GM23338 (cell line): ENCODE results near the gene C16orf90.

ENCODE experiments used
- CREB1 ChIP-seq: fragments of 250-450 bp; sonication (Bioruptor Pico); IDR thresholded peaks from 2 replicates; pipeline ENCODE4 v1.5.0; 2020; ENCODE audit warnings: low read depth, mild to moderate bottlenecking, moderate library complexity
- CTCF ChIP-seq, 2 experiments: fragments of 200-600 bp in 1 of 2; sonication (generic) in 1 of 2; conservative IDR thresholded peaks; 2 replicates each; pipeline versions ENCODE4 v1.5.1 to v1.6.1; 2016 to 2017; ENCODE audit warnings: antibody characterized with exemption in 2 of 2, low read depth in 2 of 2, mild to moderate bottlenecking in 2 of 2, moderate library complexity in 1 of 2
- EZH2 ChIP-seq: fragments of 200-600 bp; sonication (generic); IDR thresholded peaks from one replicate; pipeline ENCODE4 v1.8.0; 2017; ENCODE audit warnings: antibody characterized with exemption, mild to moderate bottlenecking, low read depth; ENCODE audit not compliant: unreplicated experiment
- EZH2phosphoT487 ChIP-seq: fragments of 200-600 bp; sonication (generic); IDR thresholded peaks from one replicate; pipeline ENCODE4 v1.8.1; 2018; ENCODE audit warnings: antibody characterized with exemption; ENCODE audit not compliant: unreplicated experiment
- POLR2AphosphoS5 ChIP-seq: IDR thresholded peaks from 2 replicates; pipeline ENCODE4 v1.6.1; 2016; ENCODE audit warnings: antibody characterized with exemption, low read depth
- REST ChIP-seq: IDR thresholded peaks from one replicate; pipeline ENCODE4 v1.6.1; 2018; ENCODE audit warnings: antibody characterized with exemption; ENCODE audit not compliant: unreplicated experiment
- STAT1 ChIP-seq: IDR thresholded peaks from one replicate; pipeline ENCODE4 v1.6.1; 2016; ENCODE audit warnings: antibody characterized with exemption; ENCODE audit not compliant: unreplicated experiment

GRCh38 chr16:3510416-3510815, 15.1 kb upstream of the C16orf90 start:
- TF ChIP-seq CTCF (conservative IDR thresholded peaks at IDR 0.05; ENCODE audit: low read depth in 2 of 2), result no peak
- no peak for TF ChIP-seq EZH2
- no peak for TF ChIP-seq POLR2AphosphoS5
- no peak for TF ChIP-seq CREB1 (CRISPR knock-in tag)
- TF ChIP-seq STAT1, result no peak
- no peak for TF ChIP-seq EZH2phosphoT487
- TF ChIP-seq REST, result no peak
